T-helper 1 cell treated with Interleukin-12 subunit alpha and Interleukin-12 subunit beta and Interleukin-4 antibody, amounts not matched to agents 30 μg/mL and 1 μg/mL, for 36 hours (primary cell): ENCODE data around the gene GEMIN4.
"Not testable (repeated sequence)": the region's sequence is repeated elsewhere in the genome, so short reads cannot be mapped to it uniquely, and the experiment has no call there.

Source experiments
- H3K27ac Mint-ChIP-seq: one replicate; pipeline ENCODE4 v1.8.0; 2021; ENCODE audit warnings: mild to moderate bottlenecking, mixed read lengths
- H3K27me3 Mint-ChIP-seq: one replicate; pipeline ENCODE4 v1.8.0; 2021; ENCODE audit warnings: low read depth, mixed read lengths
- H3K36me3 Mint-ChIP-seq: one replicate; pipeline ENCODE4 v1.8.0; 2021; ENCODE audit warnings: low read depth, mixed read lengths
- H3K4me1 Mint-ChIP-seq: one replicate; pipeline ENCODE4 v1.8.0; 2021; ENCODE audit warnings: low read depth, mixed read lengths
- H3K4me3 Mint-ChIP-seq: one replicate; pipeline ENCODE4 v1.8.0; 2021; ENCODE audit warnings: mild to moderate bottlenecking, moderate library complexity, mixed read lengths
- H3K9me3 Mint-ChIP-seq: one replicate; pipeline ENCODE4 v1.8.0; 2021; ENCODE audit warnings: mixed read lengths

The GEMIN4 gene

GRCh38 chr17:708132-708531 is 43.9 kb downstream of the GEMIN4 start:
- no peak overlapping the region for H3K27ac Mint-ChIP-seq
- H3K4me1 Mint-ChIP-seq = peaks cover 16% of the 10 kb centered on the region
- H3K36me3 Mint-ChIP-seq = peaks cover 20% of the 10 kb centered on the region
- no peaks in the 10 kb centered on the region for H3K27me3 Mint-ChIP-seq
- no peaks in the 10 kb centered on the region for H3K9me3 Mint-ChIP-seq
- H3K4me3 Mint-ChIP-seq = no peak overlapping the region

- Mint-ChIP-seq H3K27ac (no peak overlapping the region), H3K36me3 (peaks cover 19% of the 10 kb centered on the region)
Measured at GRCh38 chr17:705863-706262, 46.2 kb downstream of the GEMIN4 start.

GRCh38 chr17:705011-705410 is 47.1 kb downstream of the GEMIN4 start:
- Mint-ChIP-seq H3K9me3 (no peaks in the 10 kb centered on the region), H3K36me3 (peaks cover 17% of the 10 kb centered on the region), H3K27me3 (no peaks in the 10 kb centered on the region), H3K27ac (no peak overlapping the region), H3K4me1 (peaks cover 11% of the 10 kb centered on the region), H3K4me3 (no peak overlapping the region)

More at GRCh38 chr17:705863-706262, 46.2 kb downstream of the GEMIN4 start:
- Mint-ChIP-seq H3K27me3 (no peaks in the 10 kb centered on the region), H3K4me1 (peaks cover 10% of the 10 kb centered on the region), H3K4me3 (no peak overlapping the region), H3K9me3 (no peaks in the 10 kb centered on the region)

- Mint-ChIP-seq H3K4me1 (peaks cover 11% of the 10 kb centered on the region), H3K36me3 (peaks cover 13% of the 10 kb centered on the region), H3K27ac (no peak overlapping the region), H3K9me3 (no peaks in the 10 kb centered on the region), H3K27me3 (no peaks in the 10 kb centered on the region), H3K4me3 (no peak overlapping the region)
Measured at GRCh38 chr17:704111-704864, 47.8 kb downstream of the GEMIN4 start.

- peaks cover 5% of the 10 kb centered on the region for H3K4me1 Mint-ChIP-seq
- peaks cover 8% of the 10 kb centered on the region for H3K36me3 Mint-ChIP-seq
- no peak overlapping the region for H3K4me3 Mint-ChIP-seq
- H3K27me3 Mint-ChIP-seq = no peaks in the 10 kb centered on the region
- no peak overlapping the region for H3K27ac Mint-ChIP-seq
- H3K9me3 Mint-ChIP-seq = no peaks in the 10 kb centered on the region
Measured at GRCh38 chr17:703081-703875, 48.8 kb downstream of the GEMIN4 start.

- peaks cover 1% of the 10 kb centered on the region for H3K4me1 Mint-ChIP-seq
- H3K36me3 Mint-ChIP-seq = peaks cover 15% of the 10 kb centered on the region
- no peak overlapping the region for H3K4me3 Mint-ChIP-seq
- H3K27me3 Mint-ChIP-seq = no peaks in the 10 kb centered on the region
- no peak overlapping the region for H3K27ac Mint-ChIP-seq
- no peaks in the 10 kb centered on the region for H3K9me3 Mint-ChIP-seq
Measured at GRCh38 chr17:700504-701094, 51.5 kb downstream of the GEMIN4 start.

- no peaks in the 10 kb centered on the region for H3K27me3 Mint-ChIP-seq
- H3K27ac Mint-ChIP-seq = no peak overlapping the region
- peaks cover 20% of the 10 kb centered on the region for H3K36me3 Mint-ChIP-seq
- no peaks in the 10 kb centered on the region for H3K9me3 Mint-ChIP-seq
- H3K4me3 Mint-ChIP-seq = no peak overlapping the region
- H3K4me1 Mint-ChIP-seq = peaks cover 1% of the 10 kb centered on the region
Measured at GRCh38 chr17:699345-699744, 52.7 kb downstream of the GEMIN4 start.

GRCh38 chr17:698096-698495 is 54.0 kb downstream of the GEMIN4 start:
- not testable (repeated sequence) for H3K9me3 Mint-ChIP-seq, H3K4me1 Mint-ChIP-seq, H3K27me3 Mint-ChIP-seq, H3K27ac Mint-ChIP-seq, H3K4me3 Mint-ChIP-seq
- peaks cover 20% of the 10 kb centered on the region for H3K36me3 Mint-ChIP-seq

GRCh38 chr17:697682-698081 is 54.4 kb downstream of the GEMIN4 start:
- H3K27ac Mint-ChIP-seq = no peak overlapping the region
- H3K4me1 Mint-ChIP-seq = peaks cover 1% of the 10 kb centered on the region
- H3K9me3 Mint-ChIP-seq = no peaks in the 10 kb centered on the region
- no peaks in the 10 kb centered on the region for H3K27me3 Mint-ChIP-seq
- H3K36me3 Mint-ChIP-seq = peaks cover 20% of the 10 kb centered on the region
- no peak overlapping the region for H3K4me3 Mint-ChIP-seq

GRCh38 chr17:696369-696768 is 55.7 kb downstream of the GEMIN4 start:
- Mint-ChIP-seq H3K4me3 (no peak overlapping the region), H3K36me3 (peaks cover 20% of the 10 kb centered on the region), H3K27ac (no peak overlapping the region), H3K27me3 (no peaks in the 10 kb centered on the region), H3K4me1 (peaks cover 1% of the 10 kb centered on the region), H3K9me3 (no peaks in the 10 kb centered on the region)
